VCaP (cell line): ENCODE data around the gene ZNF333.

ENCODE experiments used
- H3K27ac ChIP-seq: fragments of 450-650 bp; 2 replicates; pipeline ENCODE4 v1.5.1; 2017
- TF ChIP-seq, protein P1 (sequence below): fragments of 450-650 bp; conservative IDR thresholded peaks from 2 replicates; pipeline ENCODE4 v1.5.1; 2017; ENCODE audit warnings: mild to moderate bottlenecking, moderate library complexity

Gene ZNF333

DNA sequence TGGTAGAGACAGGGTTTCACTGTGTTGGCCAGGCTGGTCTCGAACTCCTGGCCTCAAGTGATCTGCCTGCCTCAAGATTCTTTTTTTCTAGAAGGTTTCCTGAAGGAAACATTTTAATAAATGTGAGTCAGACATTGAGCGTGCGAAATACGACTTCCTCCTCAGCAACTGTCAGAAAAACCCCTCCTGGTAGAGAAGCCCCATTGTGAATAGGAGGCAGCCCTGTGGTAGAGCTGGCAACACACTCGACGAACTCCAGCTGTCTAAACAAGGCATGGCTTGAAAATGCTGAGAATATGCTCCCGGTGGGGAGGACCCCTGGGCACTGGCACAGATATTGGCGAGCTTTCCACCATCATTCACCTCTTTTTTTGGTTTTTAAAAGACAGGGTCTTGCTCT, 9.8 kb downstream of the ZNF333 start:
- TF ChIP-seq, protein P1, sequence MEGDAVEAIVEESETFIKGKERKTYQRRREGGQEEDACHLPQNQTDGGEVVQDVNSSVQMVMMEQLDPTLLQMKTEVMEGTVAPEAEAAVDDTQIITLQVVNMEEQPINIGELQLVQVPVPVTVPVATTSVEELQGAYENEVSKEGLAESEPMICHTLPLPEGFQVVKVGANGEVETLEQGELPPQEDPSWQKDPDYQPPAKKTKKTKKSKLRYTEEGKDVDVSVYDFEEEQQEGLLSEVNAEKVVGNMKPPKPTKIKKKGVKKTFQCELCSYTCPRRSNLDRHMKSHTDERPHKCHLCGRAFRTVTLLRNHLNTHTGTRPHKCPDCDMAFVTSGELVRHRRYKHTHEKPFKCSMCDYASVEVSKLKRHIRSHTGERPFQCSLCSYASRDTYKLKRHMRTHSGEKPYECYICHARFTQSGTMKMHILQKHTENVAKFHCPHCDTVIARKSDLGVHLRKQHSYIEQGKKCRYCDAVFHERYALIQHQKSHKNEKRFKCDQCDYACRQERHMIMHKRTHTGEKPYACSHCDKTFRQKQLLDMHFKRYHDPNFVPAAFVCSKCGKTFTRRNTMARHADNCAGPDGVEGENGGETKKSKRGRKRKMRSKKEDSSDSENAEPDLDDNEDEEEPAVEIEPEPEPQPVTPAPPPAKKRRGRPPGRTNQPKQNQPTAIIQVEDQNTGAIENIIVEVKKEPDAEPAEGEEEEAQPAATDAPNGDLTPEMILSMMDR = no peak
- no peak overlapping the region for H3K27ac ChIP-seq

DNA sequence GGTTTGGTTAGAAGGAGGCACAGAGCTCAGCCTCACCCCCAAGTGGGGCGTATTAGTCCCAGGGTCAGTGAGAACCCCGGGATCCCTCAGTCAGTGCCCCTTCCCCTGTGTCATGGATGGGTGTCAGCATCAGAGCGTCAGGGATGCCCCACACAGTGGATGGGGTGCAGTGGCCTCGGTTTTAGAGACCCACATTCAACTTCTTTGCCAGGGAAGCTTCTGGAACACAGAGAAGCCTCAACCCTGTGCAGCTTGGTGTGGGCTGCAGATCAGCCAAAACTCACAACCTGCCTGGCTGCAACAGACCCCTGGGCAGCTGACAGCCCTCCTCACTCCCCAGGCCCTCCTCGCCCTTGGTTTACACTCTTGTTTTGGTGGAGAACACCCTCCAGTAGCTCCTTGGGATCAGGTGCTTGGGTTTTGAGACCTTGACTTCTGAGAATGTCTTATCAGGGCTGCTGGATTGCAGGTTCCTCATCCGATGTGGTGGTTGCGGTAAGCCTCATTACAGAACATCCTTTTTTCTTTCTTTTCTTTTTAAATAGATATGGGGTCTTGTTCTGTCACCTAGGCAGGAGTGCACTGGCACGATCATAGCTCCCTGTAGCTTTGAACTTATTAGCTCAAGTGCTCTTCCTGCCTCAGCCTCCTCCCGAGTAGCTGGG, 11.0 kb downstream of the ZNF333 start:
- TF ChIP-seq, protein P1 = no peak
- H3K27ac ChIP-seq = no peak overlapping the region

DNA sequence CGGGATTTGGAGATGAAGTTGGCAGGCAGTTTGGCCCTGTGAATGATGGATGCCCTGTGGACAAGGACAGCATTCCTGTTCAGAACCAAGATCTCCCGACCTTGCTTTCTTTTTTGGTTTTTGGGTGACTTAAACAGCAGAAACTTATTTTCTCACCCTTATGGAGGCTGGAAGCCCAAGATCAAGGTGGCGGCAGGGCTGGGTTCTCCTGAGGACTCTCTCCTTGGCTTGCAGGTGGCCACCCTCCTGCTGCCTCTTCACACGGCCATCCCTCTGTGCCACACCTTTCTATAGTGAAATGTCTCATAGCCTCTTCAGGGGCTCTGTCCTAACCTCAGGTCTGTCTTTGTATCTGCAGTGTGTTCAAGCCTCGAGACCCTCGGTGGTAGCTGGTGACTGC, 14.0 kb downstream of the ZNF333 start:
- TF ChIP-seq, protein P1 = no peak
- no peak overlapping the region for H3K27ac ChIP-seq

DNA sequence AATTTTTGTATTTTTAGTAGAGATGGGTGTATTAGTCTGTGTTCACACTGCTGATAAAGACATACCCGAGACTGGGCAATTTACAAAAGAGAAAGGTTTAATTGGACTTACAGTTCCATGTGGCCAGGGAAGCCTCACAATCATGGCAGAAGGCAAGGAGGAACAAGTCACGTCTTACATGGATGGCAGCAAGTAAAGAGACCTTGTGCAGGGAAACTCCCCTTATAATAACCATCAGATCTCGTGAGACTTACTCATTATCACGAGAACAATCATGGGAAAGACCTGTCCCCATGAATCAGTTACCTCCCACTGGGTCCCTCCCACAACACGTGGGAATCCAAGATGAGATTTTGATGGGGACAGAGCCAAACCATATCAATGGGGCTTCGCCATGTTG, 14.6 kb downstream of the ZNF333 start:
- no peak overlapping the region for H3K27ac ChIP-seq
- TF ChIP-seq, protein P1 = no peak

DNA sequence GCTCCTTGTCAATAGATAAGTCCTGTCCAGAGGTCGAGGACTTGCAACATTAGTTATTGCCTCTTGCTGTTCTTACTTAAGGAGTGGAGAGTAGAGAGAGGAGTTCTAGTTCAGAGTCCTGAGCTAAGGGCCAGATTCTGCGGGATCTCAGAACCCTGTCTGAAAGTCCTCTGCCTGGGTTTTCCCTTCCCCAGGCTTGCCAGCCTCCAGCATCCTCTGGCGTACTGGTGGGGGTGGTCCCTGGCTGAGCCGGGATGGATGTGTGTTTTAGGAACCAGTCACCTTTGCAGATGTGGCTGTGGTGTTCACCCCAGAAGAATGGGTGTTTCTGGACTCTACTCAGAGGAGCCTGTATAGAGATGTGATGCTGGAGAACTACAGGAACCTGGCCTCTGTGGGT, 26.0 kb downstream of the ZNF333 start:
- H3K27ac ChIP-seq = no peak overlapping the region
- TF ChIP-seq, protein P1 = no peak

DNA sequence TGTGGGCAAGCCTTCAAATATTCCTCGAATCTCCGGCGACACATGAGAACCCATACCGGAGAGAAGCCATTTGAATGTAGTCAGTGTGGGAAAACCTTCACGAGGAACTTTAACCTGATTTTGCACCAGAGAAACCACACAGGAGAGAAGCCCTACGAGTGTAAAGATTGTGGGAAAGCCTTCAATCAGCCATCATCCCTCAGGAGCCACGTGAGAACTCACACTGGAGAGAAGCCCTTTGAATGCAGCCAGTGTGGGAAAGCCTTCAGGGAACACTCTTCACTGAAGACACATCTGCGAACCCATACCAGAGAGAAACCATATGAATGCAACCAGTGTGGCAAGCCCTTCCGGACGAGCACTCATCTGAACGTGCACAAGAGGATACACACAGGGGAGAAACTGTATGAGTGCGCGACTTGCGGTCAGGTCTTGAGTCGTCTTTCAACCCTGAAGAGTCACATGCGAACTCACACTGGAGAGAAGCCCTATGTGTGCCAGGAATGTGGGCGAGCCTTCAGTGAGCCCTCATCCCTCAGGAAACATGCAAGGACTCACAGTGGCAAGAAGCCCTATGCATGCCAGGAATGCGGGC, 28.8 kb downstream of the ZNF333 start:
- TF ChIP-seq, protein P1 = no peak
- H3K27ac ChIP-seq = no peak overlapping the region

DNA sequence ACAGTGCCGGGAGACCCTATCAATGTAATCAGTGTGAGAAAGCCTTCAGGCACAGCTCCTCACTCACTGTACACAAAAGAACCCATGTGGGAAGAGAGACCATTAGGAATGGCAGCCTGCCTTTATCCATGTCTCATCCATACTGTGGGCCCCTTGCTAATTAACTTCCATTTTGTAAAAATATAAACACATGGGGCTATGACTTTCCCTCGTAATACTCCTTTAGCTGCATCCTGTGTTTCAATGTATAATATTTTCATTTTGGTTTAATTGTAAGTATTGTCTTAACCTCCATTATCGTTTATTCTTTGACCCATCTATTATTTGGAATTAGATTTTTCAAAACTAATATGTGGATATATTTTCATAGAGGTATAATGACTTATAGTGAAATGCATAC, 29.3 kb downstream of the ZNF333 start:
- TF ChIP-seq, protein P1 = no peak
- H3K27ac ChIP-seq = no peak overlapping the region
